T-helper 22 cell (primary cell): ENCODE results near the gene GLRA2.

ENCODE experiments used
- DNase-seq: peaks from one replicate; pipeline ENCODE4 v3.0.0-alpha.2; 2020; ENCODE audit warnings: low read depth

The GLRA2 gene

DNA sequence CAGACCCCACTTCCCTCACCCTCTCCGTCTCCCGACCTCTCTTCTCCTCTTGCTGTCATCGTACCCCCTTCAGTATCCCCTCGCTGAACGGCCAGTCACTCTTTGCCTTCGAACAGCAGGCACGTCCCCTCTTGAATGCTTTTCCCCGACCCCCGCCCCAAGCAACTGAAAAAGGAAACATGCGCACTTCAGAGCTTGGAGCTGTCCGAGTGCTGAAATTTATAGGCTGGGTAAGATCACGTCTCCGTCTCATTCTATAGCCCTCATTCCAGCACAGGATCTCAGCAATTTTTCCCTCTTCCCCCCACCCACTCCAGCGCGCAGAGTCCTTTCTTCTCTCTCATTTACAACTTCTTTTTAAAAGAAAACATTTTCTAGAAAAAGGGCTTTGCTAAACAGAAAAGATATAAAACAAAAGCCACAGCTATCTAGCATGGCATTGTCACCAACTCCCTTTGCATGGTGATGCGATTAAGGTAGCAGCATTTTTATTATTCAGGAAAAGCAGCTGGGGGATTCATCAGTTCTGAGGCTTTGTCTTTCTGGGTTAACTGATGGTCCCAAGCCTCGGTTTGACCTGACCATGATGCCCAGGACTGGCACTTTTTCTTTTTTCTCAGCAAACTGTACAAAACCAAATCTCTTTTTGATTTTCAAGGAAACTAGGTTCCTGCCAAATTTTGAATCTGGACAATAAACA is at the start of gene GLRA2:
TSS of gene GLRA2 (plus strand) at position 247 of the 700 bp plus-strand sequence. CDS start 522 bp downstream, outside the sequence.
- no peak for DNase-seq

- DNase-seq, result no peak
Observed at GRCh38 chrX:14489437-14489836, 39.9 kb upstream of the GLRA2 start.

DNA sequence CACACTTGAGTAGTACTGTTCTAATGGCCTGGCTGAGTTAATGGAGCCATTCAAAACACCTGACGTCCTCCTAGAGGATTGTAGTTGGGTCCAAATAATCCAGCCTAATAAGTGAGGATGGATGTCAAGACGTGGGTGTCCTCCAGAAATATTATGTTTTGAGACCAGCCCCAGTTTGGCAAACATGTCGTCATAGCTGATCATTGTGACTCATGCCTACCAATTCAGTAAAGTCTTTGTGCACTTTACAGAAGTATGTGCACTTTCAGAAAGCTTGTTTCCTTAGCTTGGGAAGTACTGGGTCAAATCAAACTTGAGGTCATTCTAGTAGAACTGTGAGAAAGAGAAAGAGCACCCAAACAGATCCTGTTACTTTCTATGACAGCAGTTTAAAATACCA is 37.6 kb upstream of the GLRA2 start:
- DNase-seq, result no peak

- DNase-seq, result no peak
Observed at GRCh38 chrX:14496674-14497073, 32.7 kb upstream of the GLRA2 start.

GRCh38 chrX:14497184-14497666 is 32.1 kb upstream of the GLRA2 start:
- DNase-seq, result no peak

DNA sequence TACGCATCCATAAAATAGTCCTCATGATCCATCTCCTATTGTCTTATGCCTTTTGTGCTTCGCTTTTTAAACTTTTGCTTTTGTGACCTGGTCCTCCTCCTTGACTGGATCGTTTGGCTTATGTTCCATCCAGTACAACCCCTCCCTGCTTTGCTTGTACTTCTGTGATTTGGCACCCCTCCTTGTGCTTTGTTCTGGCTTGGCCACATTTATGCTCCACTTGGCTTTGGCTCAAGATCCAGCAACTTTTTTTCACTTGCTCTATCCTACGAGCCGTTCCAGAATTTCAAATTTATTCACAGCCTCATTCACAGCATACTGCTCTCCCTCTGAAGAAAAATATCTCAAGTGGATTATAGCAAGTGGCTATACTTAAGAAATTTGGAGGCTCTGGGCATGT is 28.0 kb upstream of the GLRA2 start:
- no peak for DNase-seq

DNA sequence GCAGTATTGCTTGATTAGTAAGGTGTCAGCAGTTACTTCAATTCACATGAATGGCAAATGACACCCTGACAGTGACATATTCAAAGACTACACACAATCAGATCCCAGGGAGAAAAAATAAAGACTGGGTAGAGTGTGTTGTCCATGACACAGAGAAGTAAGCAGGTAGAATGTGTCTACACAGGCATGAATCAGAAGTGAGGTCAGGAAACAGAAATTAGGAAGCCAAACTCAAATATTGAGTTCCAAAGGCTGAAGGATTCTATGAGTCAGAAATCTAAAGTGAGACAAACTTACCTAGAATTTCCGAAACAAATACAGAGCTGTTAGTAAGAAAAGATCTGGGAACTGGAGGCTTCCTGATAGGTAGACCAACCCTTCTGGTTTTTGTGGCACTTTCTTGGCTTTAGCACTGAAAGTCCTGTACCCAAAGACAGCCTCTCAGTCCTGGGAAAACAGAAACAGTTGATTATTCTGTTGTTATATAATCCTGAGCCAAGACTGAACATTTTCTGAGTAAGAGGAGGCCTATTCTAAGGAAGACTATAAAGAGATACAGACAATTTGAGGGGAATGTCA is 24.3 kb upstream of the GLRA2 start:
- no peak for DNase-seq

GRCh38 chrX:14505648-14506047 is 23.7 kb upstream of the GLRA2 start:
- DNase-seq, result no peak

GRCh38 chrX:14506866-14507265 is 22.5 kb upstream of the GLRA2 start:
- DNase-seq, result no peak

GRCh38 chrX:14508025-14508690 is 21.2 kb upstream of the GLRA2 start:
- DNase-seq, result no peak

DNA sequence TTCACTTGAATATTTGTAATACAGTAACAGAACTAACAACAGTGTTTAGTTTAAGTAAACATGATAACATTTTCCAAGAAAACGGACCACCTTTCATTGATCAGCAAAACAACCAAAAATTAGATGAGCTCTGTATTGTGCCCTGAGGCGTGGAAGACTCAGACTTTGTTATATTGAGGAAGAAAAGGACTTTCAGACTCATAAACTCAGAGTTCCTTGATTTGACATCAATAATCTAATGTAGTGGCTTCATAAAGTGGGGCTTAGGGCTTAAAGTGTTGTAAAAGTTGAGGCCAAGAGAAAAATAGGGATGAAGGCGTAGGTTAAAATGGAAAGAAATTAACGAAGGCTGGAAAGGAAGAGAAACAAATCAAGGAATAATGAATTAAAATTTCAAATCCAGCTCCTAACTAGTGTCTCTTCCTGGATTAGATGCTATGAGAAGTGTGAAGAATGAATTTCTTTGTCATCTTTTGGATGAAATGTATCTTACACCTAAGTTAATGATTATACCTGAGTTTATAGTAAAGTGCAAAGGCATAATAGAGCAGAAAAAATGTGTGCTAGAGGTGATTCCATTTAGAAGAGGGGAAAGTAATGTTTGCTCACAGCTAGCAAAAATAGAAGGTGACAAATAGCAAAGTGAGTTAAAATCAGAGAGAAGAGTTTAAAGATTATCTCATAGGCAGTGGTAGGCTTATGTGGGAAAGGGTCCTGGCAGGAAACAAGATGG is 19.8 kb upstream of the GLRA2 start:
- no peak for DNase-seq

DNA sequence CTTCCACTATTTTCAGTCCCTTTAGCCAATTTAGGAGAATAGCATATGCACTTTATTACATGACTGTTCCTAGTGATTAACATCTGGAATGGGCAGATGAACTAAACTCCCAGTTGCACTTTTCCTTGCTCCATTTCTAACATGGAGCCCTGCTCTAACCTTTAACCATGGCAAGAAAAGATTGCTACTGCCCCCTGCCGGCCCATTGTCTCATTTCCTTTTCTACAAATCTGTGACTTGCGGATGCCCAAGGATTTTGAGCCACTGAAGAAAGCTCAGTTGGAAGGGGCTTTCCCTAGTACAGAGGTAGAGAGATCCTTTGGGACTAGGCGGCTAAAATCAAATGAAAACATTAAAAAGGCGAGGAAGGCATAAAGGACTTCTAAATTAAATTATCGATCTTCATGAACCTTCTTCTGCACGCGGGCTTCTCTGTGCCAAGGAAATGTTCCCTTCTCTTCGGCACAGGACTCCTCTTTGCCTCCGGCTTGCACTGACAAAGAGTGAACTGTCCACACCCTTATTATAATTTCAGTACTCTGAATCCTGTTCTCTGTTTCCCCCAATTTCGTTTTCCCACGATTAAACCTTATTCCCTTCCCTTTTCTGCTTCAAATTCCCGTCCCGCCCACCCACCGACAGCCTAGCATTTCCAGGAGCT is 577 bp upstream of the GLRA2 start:
- DNase-seq, result no peak

DNA sequence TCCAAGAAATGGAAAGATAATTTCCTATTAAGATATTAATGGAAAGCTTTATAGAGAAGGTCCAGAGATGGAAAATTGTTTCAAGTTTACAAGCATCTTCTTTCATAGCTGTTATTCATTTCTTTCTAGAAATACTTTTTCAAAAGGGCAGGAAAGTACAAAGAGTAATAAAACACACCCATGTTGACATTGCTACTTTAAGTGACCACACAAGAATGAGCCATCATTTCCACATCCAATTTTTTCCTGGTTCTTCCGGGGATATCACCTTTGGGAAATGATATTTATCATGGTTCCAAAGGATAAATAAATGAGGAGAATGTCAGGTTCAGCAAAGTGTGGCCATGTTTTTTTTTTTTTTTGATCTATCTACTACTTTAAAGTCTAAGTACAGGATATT is 4.5 kb downstream of the GLRA2 start:
- no peak for DNase-seq

DNA sequence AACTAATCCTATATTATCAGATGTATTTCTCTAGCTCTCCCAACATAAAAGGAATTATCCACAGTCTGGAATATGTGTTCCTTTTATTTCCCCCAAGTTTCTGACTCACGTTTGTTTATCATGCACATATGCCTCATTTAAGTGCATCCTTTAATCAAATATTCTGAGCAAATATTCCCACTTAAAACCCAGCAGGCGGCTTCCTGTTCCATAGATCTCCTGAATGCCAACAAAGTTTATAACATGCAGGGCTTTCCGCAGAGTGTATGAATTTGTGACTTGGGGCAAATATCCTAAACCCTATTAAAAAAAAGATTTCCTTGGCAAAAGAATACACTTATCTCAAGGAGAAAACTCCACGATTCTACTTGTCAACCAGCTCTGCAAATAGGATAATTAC is 16.9 kb downstream of the GLRA2 start:
- no peak for DNase-seq

- DNase-seq, result no peak
Observed at GRCh38 chrX:14554131-14554715, 24.9 kb downstream of the GLRA2 start.

DNA sequence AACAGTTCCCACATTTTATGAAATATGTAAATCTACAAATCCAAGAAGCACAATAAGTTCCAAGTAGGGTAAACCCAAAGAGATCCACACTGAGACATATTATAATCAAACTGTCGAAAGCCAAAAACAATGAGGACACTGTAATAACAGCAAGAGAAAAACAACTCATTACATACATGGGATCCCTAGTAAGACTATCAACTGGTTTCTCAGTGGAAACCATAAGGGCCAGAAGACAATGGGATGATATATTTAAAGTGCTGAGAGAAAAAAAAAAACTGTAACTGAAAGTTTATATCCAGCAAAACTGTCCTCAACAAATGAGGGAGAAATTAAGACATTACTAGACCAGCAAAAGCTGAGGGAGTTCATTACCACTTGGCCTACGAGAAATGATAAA is 34.7 kb downstream of the GLRA2 start:
- DNase-seq, result no peak

DNA sequence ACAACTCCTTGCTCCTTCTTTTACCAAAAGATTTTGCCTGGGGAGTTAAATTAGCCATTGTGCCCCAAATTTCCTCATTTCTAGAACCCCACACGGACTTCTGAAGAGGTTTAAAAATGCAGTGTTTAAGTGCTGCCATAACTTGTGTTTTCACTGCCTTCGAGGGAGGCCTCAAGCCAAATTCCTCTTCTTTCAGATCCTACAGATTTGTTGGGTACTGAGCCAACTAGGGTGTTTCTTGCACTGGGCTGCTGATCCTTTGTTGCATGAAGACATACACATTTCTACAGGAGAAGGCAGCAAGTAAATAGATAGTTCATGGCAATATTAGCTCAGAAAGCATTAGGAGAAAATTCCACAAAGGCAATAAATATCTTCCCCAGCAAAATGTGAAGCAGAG is 43.8 kb downstream of the GLRA2 start:
- no peak for DNase-seq

- no peak for DNase-seq
Observed at GRCh38 chrX:14581081-14581480, 51.7 kb downstream of the GLRA2 start.

DNA sequence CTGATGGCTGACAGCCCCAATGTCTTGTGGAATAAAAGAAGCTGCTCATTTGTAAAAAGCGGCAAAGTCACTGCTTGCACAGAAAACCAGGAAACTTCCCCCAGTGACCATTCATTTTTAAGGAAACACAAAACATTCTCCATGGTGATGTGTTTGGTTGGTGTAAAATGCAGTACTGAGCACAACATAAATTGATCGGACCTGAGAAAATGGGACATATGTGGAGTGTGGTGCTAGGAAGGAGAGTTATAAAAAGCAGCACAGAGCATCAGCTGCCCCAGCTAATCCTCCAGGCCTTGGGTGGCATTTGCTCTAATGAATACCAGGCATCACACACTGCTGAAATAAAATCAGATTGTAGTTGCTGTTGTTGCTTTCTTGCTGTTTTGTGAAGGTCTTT is 55.2 kb downstream of the GLRA2 start:
- DNase-seq, result no peak

GRCh38 chrX:14590216-14590615 is 60.9 kb downstream of the GLRA2 start:
- DNase-seq, result no peak

- DNase-seq, result no peak
Observed at GRCh38 chrX:14590693-14591424, 61.5 kb downstream of the GLRA2 start.
